ENCODE results near the gene CARD10. TPM values are rescaled to one million over a fixed set of nuclear protein-coding genes. Genes with fewer than 3 reads are reported as not detected.
A peak's percentile ranks its signal among the peaks of the same experiment; 100 is the strongest.

The CARD10 gene
- total and polyA plus RNA-seq, 2 of the 13 experiments (the other 11 are each of a cell fraction or from before 2014, with no cell fraction given), result 35.2 to 55.8 TPM

DNA sequence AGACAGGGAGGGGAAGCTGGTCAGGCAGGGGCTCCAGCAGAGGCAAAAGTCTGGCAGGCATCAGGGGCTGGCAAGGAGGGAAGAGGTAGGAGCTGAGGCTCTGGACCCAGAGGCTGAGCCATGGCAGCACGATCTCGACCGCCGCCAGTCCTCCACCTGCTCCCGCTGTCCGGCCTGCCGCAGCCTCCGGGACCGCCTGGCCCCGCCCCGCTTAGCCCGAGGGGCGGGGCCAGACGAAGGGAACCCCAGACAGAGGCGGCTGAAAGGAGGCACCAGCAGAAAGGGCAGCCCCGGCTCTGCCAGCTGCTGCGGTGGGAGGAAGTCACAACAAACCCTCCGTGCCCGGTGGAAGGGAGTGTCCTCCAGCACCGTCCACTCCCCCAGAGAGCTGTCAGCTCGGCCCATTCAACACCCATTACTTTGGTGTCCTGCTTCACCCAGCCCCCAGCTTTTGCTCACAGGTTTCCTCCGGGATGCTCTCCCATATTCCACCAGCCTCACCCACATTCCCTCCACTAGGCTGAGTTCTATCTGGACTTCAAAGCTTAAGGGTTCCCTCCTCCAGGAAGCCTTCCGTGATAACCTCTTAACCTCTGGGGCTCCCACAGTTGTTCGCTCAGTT lies 32.9 kb downstream of the CARD10 start, which contains the start of gene MFNG (continued):
- TF ChIP-seq, protein P1, sequence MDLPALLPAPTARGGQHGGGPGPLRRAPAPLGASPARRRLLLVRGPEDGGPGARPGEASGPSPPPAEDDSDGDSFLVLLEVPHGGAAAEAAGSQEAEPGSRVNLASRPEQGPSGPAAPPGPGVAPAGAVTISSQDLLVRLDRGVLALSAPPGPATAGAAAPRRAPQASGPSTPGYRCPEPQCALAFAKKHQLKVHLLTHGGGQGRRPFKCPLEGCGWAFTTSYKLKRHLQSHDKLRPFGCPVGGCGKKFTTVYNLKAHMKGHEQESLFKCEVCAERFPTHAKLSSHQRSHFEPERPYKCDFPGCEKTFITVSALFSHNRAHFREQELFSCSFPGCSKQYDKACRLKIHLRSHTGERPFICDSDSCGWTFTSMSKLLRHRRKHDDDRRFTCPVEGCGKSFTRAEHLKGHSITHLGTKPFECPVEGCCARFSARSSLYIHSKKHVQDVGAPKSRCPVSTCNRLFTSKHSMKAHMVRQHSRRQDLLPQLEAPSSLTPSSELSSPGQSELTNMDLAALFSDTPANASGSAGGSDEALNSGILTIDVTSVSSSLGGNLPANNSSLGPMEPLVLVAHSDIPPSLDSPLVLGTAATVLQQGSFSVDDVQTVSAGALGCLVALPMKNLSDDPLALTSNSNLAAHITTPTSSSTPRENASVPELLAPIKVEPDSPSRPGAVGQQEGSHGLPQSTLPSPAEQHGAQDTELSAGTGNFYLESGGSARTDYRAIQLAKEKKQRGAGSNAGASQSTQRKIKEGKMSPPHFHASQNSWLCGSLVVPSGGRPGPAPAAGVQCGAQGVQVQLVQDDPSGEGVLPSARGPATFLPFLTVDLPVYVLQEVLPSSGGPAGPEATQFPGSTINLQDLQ (CRISPR knock-in tag; IDR thresholded peaks at IDR 0.05), result 0 out of 2 replicates have a peak, but pooled peaks have one; percentile 54
- TF ChIP-seq PAF1 (CRISPR knock-in tag; IDR thresholded peaks at IDR 0.05) (no peak), ZNF337 (CRISPR knock-in tag; IDR thresholded peaks at IDR 0.05; ENCODE audit: borderline replicate concordance, low read depth) (no peak), SOX5 (CRISPR knock-in tag; IDR thresholded peaks at IDR 0.05; ENCODE audit: borderline replicate concordance) (no peak), HNRNPUL1 (IDR thresholded peaks at IDR 0.05; ENCODE audit: low read depth, low read length) (no peak), SYNCRIP (IDR thresholded peaks at IDR 0.05; ENCODE audit: insufficient read depth, low read depth, low read length) (no peak), SP5 (CRISPR knock-in tag; IDR thresholded peaks at IDR 0.05; ENCODE audit: borderline replicate concordance, low read depth) (peak; percentile 71; the same call in 1 of the 2 replicates), HOXA3 (CRISPR knock-in tag; IDR thresholded peaks at IDR 0.05) (no peak), GTF3A (CRISPR knock-in tag; conservative IDR thresholded peaks at IDR 0.05) (no peak), ZFYVE20 (CRISPR knock-in tag; IDR thresholded peaks at IDR 0.05; ENCODE audit: borderline replicate concordance, low read depth) (no peak), REST (IDR thresholded peaks at IDR 0.05; ENCODE audit: borderline replicate concordance in 1 of 2, low read depth in 1 of 2, low read length in 2 of 2) (no peak), RFXAP (CRISPR knock-in tag; IDR thresholded peaks at IDR 0.05; ENCODE audit: borderline replicate concordance) (no peak), KLF9 (CRISPR knock-in tag; IDR thresholded peaks at IDR 0.05; ENCODE audit: low read depth) (no peak)
- TF ChIP-seq, protein P2, sequence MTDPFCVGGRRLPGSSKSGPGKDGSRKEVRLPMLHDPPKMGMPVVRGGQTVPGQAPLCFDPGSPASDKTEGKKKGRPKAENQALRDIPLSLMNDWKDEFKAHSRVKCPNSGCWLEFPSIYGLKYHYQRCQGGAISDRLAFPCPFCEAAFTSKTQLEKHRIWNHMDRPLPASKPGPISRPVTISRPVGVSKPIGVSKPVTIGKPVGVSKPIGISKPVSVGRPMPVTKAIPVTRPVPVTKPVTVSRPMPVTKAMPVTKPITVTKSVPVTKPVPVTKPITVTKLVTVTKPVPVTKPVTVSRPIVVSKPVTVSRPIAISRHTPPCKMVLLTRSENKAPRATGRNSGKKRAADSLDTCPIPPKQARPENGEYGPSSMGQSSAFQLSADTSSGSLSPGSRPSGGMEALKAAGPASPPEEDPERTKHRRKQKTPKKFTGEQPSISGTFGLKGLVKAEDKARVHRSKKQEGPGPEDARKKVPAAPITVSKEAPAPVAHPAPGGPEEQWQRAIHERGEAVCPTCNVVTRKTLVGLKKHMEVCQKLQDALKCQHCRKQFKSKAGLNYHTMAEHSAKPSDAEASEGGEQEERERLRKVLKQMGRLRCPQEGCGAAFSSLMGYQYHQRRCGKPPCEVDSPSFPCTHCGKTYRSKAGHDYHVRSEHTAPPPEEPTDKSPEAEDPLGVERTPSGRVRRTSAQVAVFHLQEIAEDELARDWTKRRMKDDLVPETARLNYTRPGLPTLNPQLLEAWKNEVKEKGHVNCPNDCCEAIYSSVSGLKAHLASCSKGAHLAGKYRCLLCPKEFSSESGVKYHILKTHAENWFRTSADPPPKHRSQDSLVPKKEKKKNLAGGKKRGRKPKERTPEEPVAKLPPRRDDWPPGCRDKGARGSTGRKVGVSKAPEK (CRISPR knock-in tag; IDR thresholded peaks at IDR 0.05; ENCODE audit: borderline replicate concordance), result no peak
- TF ChIP-seq, protein P3, sequence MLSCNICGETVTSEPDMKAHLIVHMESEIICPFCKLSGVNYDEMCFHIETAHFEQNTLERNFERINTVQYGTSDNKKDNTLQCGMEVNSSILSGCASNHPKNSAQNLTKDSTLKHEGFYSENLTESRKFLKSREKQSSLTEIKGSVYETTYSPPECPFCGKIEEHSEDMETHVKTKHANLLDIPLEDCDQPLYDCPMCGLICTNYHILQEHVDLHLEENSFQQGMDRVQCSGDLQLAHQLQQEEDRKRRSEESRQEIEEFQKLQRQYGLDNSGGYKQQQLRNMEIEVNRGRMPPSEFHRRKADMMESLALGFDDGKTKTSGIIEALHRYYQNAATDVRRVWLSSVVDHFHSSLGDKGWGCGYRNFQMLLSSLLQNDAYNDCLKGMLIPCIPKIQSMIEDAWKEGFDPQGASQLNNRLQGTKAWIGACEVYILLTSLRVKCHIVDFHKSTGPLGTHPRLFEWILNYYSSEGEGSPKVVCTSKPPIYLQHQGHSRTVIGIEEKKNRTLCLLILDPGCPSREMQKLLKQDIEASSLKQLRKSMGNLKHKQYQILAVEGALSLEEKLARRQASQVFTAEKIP (CRISPR knock-in tag; IDR thresholded peaks at IDR 0.05; ENCODE audit: borderline replicate concordance), result no peak
- TF ChIP-seq, protein P4, sequence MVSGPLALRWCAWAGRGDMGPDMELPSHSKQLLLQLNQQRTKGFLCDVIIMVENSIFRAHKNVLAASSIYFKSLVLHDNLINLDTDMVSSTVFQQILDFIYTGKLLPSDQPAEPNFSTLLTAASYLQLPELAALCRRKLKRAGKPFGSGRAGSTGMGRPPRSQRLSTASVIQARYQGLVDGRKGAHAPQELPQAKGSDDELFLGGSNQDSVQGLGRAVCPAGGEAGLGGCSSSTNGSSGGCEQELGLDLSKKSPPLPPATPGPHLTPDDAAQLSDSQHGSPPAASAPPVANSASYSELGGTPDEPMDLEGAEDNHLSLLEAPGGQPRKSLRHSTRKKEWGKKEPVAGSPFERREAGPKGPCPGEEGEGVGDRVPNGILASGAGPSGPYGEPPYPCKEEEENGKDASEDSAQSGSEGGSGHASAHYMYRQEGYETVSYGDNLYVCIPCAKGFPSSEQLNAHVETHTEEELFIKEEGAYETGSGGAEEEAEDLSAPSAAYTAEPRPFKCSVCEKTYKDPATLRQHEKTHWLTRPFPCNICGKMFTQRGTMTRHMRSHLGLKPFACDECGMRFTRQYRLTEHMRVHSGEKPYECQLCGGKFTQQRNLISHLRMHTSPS (CRISPR knock-in tag; IDR thresholded peaks at IDR 0.05; ENCODE audit: low read depth), result no peak

Measured in HepG2 (cell line).